Suppressor macrophage (primary cell): ENCODE data around the gene PATL1.

Experiments
- DNase-seq, 4 experiments: peaks; one replicate each; pipeline ENCODE4 v3.0.0-alpha.2; 2020 to 2022

The PATL1 gene

DNA sequence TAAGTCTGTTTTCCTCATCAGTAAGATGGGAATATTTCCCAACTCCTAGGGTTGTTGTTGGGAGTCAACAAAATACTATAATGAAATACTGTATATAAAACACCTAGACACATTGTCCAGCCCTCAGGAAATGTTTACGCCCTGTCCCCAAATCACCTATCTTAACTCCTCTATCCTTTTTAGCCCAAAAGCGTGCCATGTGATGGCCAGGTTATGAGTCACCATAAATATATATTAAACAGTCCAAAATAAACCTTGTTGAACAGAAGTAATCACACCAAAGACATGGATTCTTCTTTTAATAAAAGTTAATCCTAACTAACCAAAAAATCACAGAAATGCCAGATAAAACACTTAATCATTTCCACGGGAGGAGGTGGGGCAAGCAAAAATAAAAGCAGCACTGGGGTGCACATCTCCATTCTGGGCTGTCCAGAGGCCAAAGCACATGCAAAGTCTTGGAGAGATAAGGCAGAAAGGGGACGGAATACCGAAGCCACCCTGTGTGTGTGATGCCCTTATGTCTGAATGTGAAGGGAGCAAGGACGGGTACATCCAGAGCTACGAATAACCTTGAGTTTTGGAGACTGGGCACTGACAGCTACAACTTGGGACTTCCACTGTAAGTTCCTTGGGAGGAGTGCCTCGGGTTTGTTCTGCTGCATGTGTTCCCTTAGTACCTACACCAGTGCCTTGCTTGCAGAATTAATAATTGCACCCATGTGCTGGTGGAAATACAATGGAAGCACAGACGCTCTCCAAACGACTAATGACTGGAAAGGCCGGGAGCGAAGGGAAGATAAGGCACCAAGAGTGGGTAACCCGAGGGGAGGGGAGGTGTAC is 54.3 kb downstream of the PATL1 start:
- peak in 2 of 4 experiments; percentile 10 to 11 for DNase-seq

- no peak for DNase-seq
Observed at GRCh38 chr11:59611570-59612565, 57.0 kb downstream of the PATL1 start.

DNA sequence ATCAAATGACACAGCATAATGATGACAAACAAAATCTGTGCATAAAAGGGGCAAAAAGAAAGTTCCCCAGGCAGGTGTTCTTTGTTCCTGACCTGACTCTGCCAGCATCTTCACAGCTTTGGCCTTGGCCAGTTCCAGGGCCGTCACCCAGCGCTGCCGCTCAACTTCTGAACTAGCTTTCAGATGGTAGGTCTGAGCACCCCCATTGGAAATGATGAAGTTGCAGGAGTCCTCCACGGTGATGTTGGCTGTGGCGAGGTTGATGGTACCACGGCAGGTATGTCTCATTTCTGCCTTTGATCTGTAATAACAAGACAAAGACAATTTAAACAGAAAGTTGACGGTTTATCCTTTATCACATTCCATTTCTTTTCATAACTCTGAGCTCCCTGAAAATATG is 58.5 kb downstream of the PATL1 start:
- no peak for DNase-seq

DNA sequence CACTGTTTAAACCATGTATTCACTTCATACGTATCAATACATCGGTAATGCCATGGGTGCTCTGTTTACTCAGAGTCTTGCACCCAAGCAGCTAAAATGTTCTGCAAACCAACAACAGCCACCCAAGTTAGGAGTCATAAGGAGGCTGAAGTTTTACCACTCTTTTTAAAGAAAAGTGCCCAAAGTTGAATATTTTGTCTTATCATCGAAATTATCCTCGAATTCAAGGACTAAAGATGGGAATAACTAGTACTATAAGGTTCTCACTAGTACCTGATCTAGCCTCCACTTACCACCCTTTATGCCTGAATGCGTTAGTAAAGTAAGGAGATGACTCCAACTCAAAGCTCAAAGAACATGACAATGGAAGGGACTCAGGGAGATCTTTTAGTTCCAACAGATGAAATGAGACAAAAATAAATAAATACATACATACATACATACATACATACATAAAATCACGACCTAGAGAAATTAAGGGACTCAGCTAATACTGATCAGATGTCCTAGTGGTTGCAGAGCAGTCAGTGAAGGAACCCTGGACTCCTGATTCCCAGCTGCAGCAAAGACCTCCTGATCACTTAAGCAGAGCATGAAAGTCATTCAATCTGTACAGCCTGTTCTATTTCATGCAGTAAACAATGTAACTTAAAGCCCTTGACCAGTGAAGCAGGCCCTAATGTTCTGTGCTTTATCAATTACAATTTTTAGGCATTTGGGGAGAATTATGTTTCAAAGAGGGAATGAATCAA is 61.0 kb downstream of the PATL1 start:
- no peak for DNase-seq

GRCh38 chr11:59602432-59602831 is 66.4 kb downstream of the PATL1 start:
- DNase-seq: no peak

DNA sequence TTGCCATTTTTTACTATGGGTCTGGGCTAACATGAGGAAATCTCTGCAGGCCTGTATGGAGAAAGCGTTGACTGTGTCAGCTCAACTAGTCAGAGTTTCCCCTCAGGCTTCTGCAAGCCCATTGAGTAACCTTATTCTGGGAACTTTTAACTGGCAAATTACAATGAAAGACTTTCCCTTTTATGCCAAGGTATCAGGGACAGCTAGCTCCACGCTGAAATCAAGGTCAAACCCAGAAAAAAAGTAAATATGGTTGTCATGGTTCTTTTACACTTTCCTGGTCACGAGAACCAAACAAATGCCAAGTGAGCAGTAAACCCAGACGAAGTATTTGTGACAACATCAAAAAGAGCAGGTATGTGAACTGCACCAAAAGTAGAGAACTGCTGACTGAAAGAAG is 67.0 kb downstream of the PATL1 start:
- DNase-seq: no peak

DNA sequence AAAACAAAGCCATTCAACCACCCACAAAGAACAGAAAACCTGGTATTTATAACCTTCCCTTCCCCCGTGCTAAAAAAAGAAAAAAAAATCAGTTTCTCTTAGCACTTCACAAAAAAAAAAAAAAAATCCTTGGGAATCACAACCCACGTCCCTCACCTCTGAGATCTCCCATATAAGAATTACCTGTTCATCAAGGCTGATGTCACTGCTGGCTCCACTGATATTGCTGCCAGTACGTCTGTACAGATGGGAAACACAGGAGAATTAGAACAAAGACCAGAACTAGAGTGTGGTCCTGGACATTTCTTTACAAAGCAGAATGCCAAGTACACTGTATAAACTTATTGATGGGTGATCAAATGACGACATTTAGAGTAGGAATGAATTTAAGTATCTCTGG is 68.2 kb downstream of the PATL1 start:
- DNase-seq: no peak

- DNase-seq: no peak
Observed at GRCh38 chr11:59600234-59600633, 68.6 kb downstream of the PATL1 start.

GRCh38 chr11:59598961-59599360 is 69.9 kb downstream of the PATL1 start:
- no peak for DNase-seq
